ENCODE results near the gene STAB2.

DNA sequence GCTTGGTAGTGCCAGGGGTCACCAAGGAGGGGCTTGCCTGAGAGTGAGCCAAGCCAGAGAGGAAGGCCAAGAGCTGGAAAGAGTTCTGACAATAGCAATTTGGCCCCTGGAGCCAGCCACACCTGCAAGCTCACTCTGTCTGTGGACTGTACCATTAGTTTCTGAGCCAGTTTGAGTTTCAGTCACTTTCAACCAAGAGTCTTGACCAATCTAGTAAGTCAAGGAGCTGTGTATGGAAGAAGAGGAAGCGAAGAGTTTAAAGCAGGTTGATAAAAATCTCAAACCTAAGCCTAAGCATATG is 215.5 kb downstream of the STAB2 start:
- TF ChIP-seq, protein P1, sequence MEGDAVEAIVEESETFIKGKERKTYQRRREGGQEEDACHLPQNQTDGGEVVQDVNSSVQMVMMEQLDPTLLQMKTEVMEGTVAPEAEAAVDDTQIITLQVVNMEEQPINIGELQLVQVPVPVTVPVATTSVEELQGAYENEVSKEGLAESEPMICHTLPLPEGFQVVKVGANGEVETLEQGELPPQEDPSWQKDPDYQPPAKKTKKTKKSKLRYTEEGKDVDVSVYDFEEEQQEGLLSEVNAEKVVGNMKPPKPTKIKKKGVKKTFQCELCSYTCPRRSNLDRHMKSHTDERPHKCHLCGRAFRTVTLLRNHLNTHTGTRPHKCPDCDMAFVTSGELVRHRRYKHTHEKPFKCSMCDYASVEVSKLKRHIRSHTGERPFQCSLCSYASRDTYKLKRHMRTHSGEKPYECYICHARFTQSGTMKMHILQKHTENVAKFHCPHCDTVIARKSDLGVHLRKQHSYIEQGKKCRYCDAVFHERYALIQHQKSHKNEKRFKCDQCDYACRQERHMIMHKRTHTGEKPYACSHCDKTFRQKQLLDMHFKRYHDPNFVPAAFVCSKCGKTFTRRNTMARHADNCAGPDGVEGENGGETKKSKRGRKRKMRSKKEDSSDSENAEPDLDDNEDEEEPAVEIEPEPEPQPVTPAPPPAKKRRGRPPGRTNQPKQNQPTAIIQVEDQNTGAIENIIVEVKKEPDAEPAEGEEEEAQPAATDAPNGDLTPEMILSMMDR (conservative IDR thresholded peaks at IDR 0.05; ENCODE audit: low read length) = no peak
- no peak for TF ChIP-seq EZH2phosphoT487 (IDR thresholded peaks at IDR 0.05; ENCODE audit: borderline replicate concordance, low read depth, low read length)
